Measurements from ENCODE around the gene NAGK.

NAGK gene

GRCh38 chr2:71064110-71064611 is 4.3 kb upstream of the NAGK start:
- H3K27ac ChIP-seq (ENCODE audit: poor library complexity, severe bottlenecking) = no peak overlapping the region
- no peak for TF ChIP-seq CTCF (IDR thresholded peaks at IDR 0.05; ENCODE audit: poor library complexity, severe bottlenecking)
- H3K27me3 ChIP-seq (ENCODE audit: insufficient read depth, poor library complexity, severe bottlenecking) = no peaks in the 10 kb centered on the region
- DNase-seq (ENCODE audit: low spot score) = no peak
- H3K9me3 ChIP-seq (ENCODE audit: severe bottlenecking) = no peaks in the 10 kb centered on the region
- ATAC-seq (ENCODE audit: low read depth) = no peak
- no peak overlapping the region for H3K4me3 ChIP-seq (ENCODE audit: severe bottlenecking)
- no peaks in the 10 kb centered on the region for H3K36me3 ChIP-seq (ENCODE audit: low read depth)
- H3K4me1 ChIP-seq (ENCODE audit: insufficient read depth, poor library complexity, severe bottlenecking) = peaks cover 4% of the 10 kb centered on the region

GRCh38 chr2:71064754-71065621 is 3.5 kb upstream of the NAGK start:
- no peak overlapping the region for H3K4me3 ChIP-seq (ENCODE audit: severe bottlenecking)
- H3K27me3 ChIP-seq (ENCODE audit: insufficient read depth, poor library complexity, severe bottlenecking) = no peaks in the 10 kb centered on the region
- H3K36me3 ChIP-seq (ENCODE audit: low read depth) = no peaks in the 10 kb centered on the region
- H3K4me1 ChIP-seq (ENCODE audit: insufficient read depth, poor library complexity, severe bottlenecking) = peaks cover 9% of the 10 kb centered on the region
- no peak for ATAC-seq (ENCODE audit: low read depth)
- H3K9me3 ChIP-seq (ENCODE audit: severe bottlenecking) = no peaks in the 10 kb centered on the region
- TF ChIP-seq CTCF (IDR thresholded peaks at IDR 0.05; ENCODE audit: poor library complexity, severe bottlenecking) = no peak
- DNase-seq (ENCODE audit: low spot score) = no peak
- H3K27ac ChIP-seq (ENCODE audit: poor library complexity, severe bottlenecking) = no peak overlapping the region

- Histone ChIP-seq H3K27ac (ENCODE audit: poor library complexity, severe bottlenecking) (no peak overlapping the region), H3K36me3 (ENCODE audit: low read depth) (0 out of 2 replicates have a peak, but pooled peaks cover 5% of the 10 kb centered on the region), H3K27me3 (ENCODE audit: insufficient read depth, poor library complexity, severe bottlenecking) (no peaks in the 10 kb centered on the region), H3K4me3 (ENCODE audit: severe bottlenecking) (no peak overlapping the region), H3K9me3 (ENCODE audit: severe bottlenecking) (no peaks in the 10 kb centered on the region), H3K4me1 (ENCODE audit: insufficient read depth, poor library complexity, severe bottlenecking) (peaks cover 12% of the 10 kb centered on the region)
- ATAC-seq (ENCODE audit: low read depth) = no peak
- no peak for DNase-seq (ENCODE audit: low spot score)
- TF ChIP-seq CTCF (IDR thresholded peaks at IDR 0.05; ENCODE audit: poor library complexity, severe bottlenecking) = no peak
Measured at GRCh38 chr2:71066856-71067255, 1.6 kb upstream of the NAGK start.

GRCh38 chr2:71067567-71068217 is 756 bp upstream of the NAGK start:
- Histone ChIP-seq H3K4me1 (ENCODE audit: insufficient read depth, poor library complexity, severe bottlenecking) (peaks cover 16% of the 10 kb centered on the region), H3K4me3 (ENCODE audit: severe bottlenecking) (peak overlapping the region; percentile 84), H3K36me3 (ENCODE audit: low read depth) (0 out of 2 replicates have a peak, but pooled peaks cover 5% of the 10 kb centered on the region), H3K27me3 (ENCODE audit: insufficient read depth, poor library complexity, severe bottlenecking) (no peaks in the 10 kb centered on the region), H3K9me3 (ENCODE audit: severe bottlenecking) (no peaks in the 10 kb centered on the region), H3K27ac (ENCODE audit: poor library complexity, severe bottlenecking) (peak overlapping the region; percentile 40)
- DNase-seq (ENCODE audit: low spot score) (no peak), ATAC-seq (ENCODE audit: low read depth) (peak; percentile 23)
- peak; percentile 6 for TF ChIP-seq CTCF (IDR thresholded peaks at IDR 0.05; ENCODE audit: poor library complexity, severe bottlenecking)
